ENCODE measurements around the gene RAB3GAP2. TPM values are rescaled to one million over a fixed set of nuclear protein-coding genes. Genes with fewer than 3 reads are reported as not detected.
"Not testable (repeated sequence)": the region's sequence is repeated elsewhere in the genome, so short reads cannot be mapped to it uniquely, and the experiment has no call there.

Gene RAB3GAP2
- total RNA-seq, 2 donors from 2014 or later = 30.7 to 33.1 TPM

- DNase-seq = no peak
- intact Hi-C loops (cut with DNase I, micrococcal nuclease) = no loop called here
- ATAC-seq = no peak
Measured at GRCh38 chr1:220164116-220164515, 108.1 kb downstream of the RAB3GAP2 start.

GRCh38 chr1:220160027-220160426, 112.2 kb downstream of the RAB3GAP2 start:
- DNase-seq = no peak
- ATAC-seq = no peak
- intact Hi-C loops (cut with DNase I, micrococcal nuclease) = no loop called here

GRCh38 chr1:220159041-220159440, 113.2 kb downstream of the RAB3GAP2 start:
- intact Hi-C loops (cut with DNase I, micrococcal nuclease) = no loop called here
- ATAC-seq (peak; percentile 88), DNase-seq (no peak)

- intact Hi-C loops (cut with DNase I, micrococcal nuclease) = not testable (repeated sequence)
- ATAC-seq (peak; percentile 61), DNase-seq (peak in 1 of 2 donors; percentile 26)
Measured at GRCh38 chr1:220158530-220158929, 113.7 kb downstream of the RAB3GAP2 start.

- no peak for ATAC-seq
- intact Hi-C loops (cut with DNase I, micrococcal nuclease) = no loop called here
Measured at GRCh38 chr1:220157738-220158137, 114.5 kb downstream of the RAB3GAP2 start.

GRCh38 chr1:220156620-220157146, 115.6 kb downstream of the RAB3GAP2 start:
- DNase-seq = no peak
- intact Hi-C loops (cut with DNase I, micrococcal nuclease) = no loop called here
- no peak for ATAC-seq

More at GRCh38 chr1:220157738-220158137, 114.5 kb downstream of the RAB3GAP2 start:
- DNase-seq = no peak

- no peak for ATAC-seq
- intact Hi-C loops (cut with DNase I, micrococcal nuclease) = no loop called here
- no peak for DNase-seq
Measured at GRCh38 chr1:220153147-220153546, 119.1 kb downstream of the RAB3GAP2 start.

GRCh38 chr1:220151454-220151853, 120.8 kb downstream of the RAB3GAP2 start:
- intact Hi-C loops (cut with DNase I, micrococcal nuclease) = no loop called here
- ATAC-seq = peak; percentile 40
- DNase-seq = no peak

- intact Hi-C loops (cut with DNase I, micrococcal nuclease) = no loop called here
- no peak for ATAC-seq
Measured at GRCh38 chr1:220149742-220150141, 122.5 kb downstream of the RAB3GAP2 start.

GRCh38 chr1:220144051-220144450, 128.2 kb downstream of the RAB3GAP2 start:
- ATAC-seq (no peak), DNase-seq (no peak)
- intact Hi-C loops (cut with DNase I, micrococcal nuclease) = no loop called here

More at GRCh38 chr1:220149742-220150141, 122.5 kb downstream of the RAB3GAP2 start:
- no peak for DNase-seq

- intact Hi-C loops (cut with DNase I, micrococcal nuclease) = no loop called here
- no peak for DNase-seq
- no peak for ATAC-seq
Measured at GRCh38 chr1:220139966-220140365, 132.3 kb downstream of the RAB3GAP2 start.

GRCh38 chr1:220137019-220137786, 135.1 kb downstream of the RAB3GAP2 start:
- ATAC-seq = peak; percentile 97
- intact Hi-C loops (cut with DNase I, micrococcal nuclease) = no loop called here
- DNase-seq = no peak

- intact Hi-C loops (cut with DNase I, micrococcal nuclease) = no loop called here
- no peak for ATAC-seq
- DNase-seq = no peak
Measured at GRCh38 chr1:220135755-220136154, 136.5 kb downstream of the RAB3GAP2 start.

- ATAC-seq = no peak
- no peak for DNase-seq
- intact Hi-C loops (cut with DNase I, micrococcal nuclease) = no loop called here
Measured at GRCh38 chr1:220129479-220130210, 142.6 kb downstream of the RAB3GAP2 start.

GRCh38 chr1:220127076-220127475, 145.2 kb downstream of the RAB3GAP2 start:
- no peak for DNase-seq
- no peak for ATAC-seq
- intact Hi-C loops (cut with DNase I, micrococcal nuclease) = no loop called here

GRCh38 chr1:220124542-220124941, 147.7 kb downstream of the RAB3GAP2 start:
- DNase-seq (no peak), ATAC-seq (no peak)
- intact Hi-C loops (cut with DNase I, micrococcal nuclease) = no loop called here

GRCh38 chr1:220123889-220124288, 148.4 kb downstream of the RAB3GAP2 start:
- DNase-seq = peak in 1 of 2 donors; percentile 36
- intact Hi-C loops (cut with DNase I, micrococcal nuclease) = no loop called here
- ATAC-seq = no peak

GRCh38 chr1:220123066-220123465, 149.2 kb downstream of the RAB3GAP2 start:
- no peak for DNase-seq
- intact Hi-C loops (cut with DNase I, micrococcal nuclease) = no loop called here
- peak; percentile 29 for ATAC-seq

GRCh38 chr1:220121791-220122530, 150.3 kb downstream of the RAB3GAP2 start:
- DNase-seq (peak in 1 of 2 donors; percentile 33), ATAC-seq (peak; percentile 84)
- intact Hi-C loops (cut with DNase I, micrococcal nuclease) = no loop called here

Measured in left colon (tissue), 2 donors.